ENCODE measurements around the gene SNCAIP.

GRCh38 chr5:122405751-122406150, 93.7 kb downstream of the SNCAIP start:
- TF ChIP-seq POLR2AphosphoS5 (IDR thresholded peaks at IDR 0.05): no peak
- TF ChIP-seq CTCF (IDR thresholded peaks at IDR 0.05): no peak

Measured in suprapubic skin (tissue), 3 donors.